GM12874 (cell line): ENCODE results near the gene MED22.

Source experiments
- CTCF ChIP-seq: IDR thresholded peaks from 2 replicates; pipeline ENCODE4 v1.5.1; 2011; ENCODE audit warnings: low read depth, mild to moderate bottlenecking, control low read depth, low read length, moderate library complexity; ENCODE audit not compliant: insufficient read depth

The MED22 gene

GRCh38 chr9:133367778-133368177, 19.8 kb upstream of the MED22 start:
- TF ChIP-seq CTCF: no peak

DNA sequence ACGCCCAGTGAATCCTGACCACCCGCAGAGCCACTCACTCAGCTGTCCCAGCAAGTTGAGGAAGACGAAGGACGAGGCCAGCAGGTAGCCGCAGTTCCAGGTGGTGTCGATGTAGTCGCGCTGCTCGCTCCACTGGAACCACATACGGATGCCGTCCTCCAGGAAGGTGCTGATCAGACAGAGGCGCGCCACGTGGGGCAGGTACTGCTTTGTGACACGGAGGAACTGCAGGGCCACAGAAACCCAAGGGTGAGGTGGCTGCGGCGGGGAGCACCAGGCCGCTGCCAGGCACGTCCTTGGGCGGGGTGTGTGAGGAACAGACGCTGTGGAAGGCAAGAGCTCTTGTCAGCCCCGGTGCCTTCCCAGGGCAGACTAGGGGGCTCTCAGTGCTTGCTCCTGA, 19.3 kb upstream of the MED22 start:
- no peak for TF ChIP-seq CTCF

GRCh38 chr9:133366435-133366834, 18.5 kb upstream of the MED22 start:
- TF ChIP-seq CTCF: no peak

- no peak for TF ChIP-seq CTCF
These were observed 14.6 kb upstream of the MED22 start for GRCh38 chr9:133362359-133363044.

DNA sequence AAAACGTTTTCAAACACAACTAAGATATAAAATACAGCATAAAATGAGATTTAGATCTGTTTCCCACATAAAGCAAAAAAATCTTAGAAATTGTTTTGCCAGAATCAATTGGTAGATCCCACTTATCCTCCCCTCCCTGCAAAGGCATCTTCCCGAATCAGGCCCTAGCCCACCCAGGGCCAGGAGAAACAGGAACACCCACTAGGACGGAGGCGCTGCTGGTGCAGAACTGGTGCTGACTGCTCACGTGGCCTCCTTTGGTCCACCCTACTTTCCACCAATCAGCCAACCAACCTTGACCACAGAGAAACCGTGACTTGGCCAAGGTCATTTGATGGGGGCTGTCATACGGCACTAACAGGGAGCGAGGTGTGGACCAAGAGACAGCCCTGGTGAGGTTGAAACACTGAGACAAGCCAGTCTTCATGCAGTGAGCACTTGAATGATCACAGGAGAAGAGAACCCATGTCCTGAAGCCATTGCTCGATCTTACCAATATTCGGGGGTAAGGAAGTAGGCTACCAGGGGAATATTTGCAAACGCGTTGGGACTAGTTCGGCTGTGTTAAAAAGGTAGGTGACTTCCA, 13.7 kb upstream of the MED22 start:
- no peak for TF ChIP-seq CTCF

- no peak for TF ChIP-seq CTCF
These were observed 12.8 kb upstream of the MED22 start for GRCh38 chr9:133360400-133361393.
